Measurements from ENCODE around the gene STEAP1B.

Gene STEAP1B

GRCh38 chr7:22419488-22419887 is 80.5 kb downstream of the STEAP1B start:
- Histone ChIP-seq H2AFZ (ENCODE audit: low read length) (no peak overlapping the region), H3K36me3 (ENCODE audit: insufficient read depth, low read length) (no peaks in the 10 kb centered on the region), H3K9ac (ENCODE audit: low read depth, low read length, poor library complexity, severe bottlenecking) (no peak overlapping the region), H3K4me1 (ENCODE audit: insufficient read depth, low read length, poor library complexity, severe bottlenecking) (no peaks in the 10 kb centered on the region), H3K4me3 (ENCODE audit: low read length, poor library complexity, severe bottlenecking) (no peak overlapping the region), H3K79me2 (ENCODE audit: insufficient read depth, low read length) (no peaks in the 10 kb centered on the region), H3K4me2 (ENCODE audit: low read depth, low read length, poor library complexity, severe bottlenecking) (no peak overlapping the region), H3K27me3 (ENCODE audit: insufficient read depth, low read length, poor library complexity, severe bottlenecking) (no peaks in the 10 kb centered on the region), H3F3A (ENCODE audit: low read depth) (no peaks in the 10 kb centered on the region), H3K9me2 (replicated peaks; ENCODE audit: low read depth, low read length) (no peaks in the 10 kb centered on the region), H4K20me1 (ENCODE audit: insufficient read depth, low read length, poor library complexity, severe bottlenecking) (no peaks in the 10 kb centered on the region), H3K9me3 (ENCODE audit: insufficient read depth, low read depth, low read length) (no peaks in the 10 kb centered on the region)
- TF ChIP-seq EZH2phosphoT487 (IDR thresholded peaks at IDR 0.05; ENCODE audit: borderline replicate concordance) (no peak), CTCF (conservative IDR thresholded peaks at IDR 0.05; ENCODE audit: low read length) (no peak)

GRCh38 chr7:22418251-22419046 is 81.5 kb downstream of the STEAP1B start:
- no peaks in the 10 kb centered on the region for H3K9me3 ChIP-seq (ENCODE audit: insufficient read depth, low read depth, low read length)
- no peaks in the 10 kb centered on the region for H4K20me1 ChIP-seq (ENCODE audit: insufficient read depth, low read length, poor library complexity, severe bottlenecking)
- H3K9ac ChIP-seq (ENCODE audit: low read depth, low read length, poor library complexity, severe bottlenecking): no peak overlapping the region
- H3K9me2 ChIP-seq (replicated peaks; ENCODE audit: low read depth, low read length): no peaks in the 10 kb centered on the region
- no peak overlapping the region for H3K4me2 ChIP-seq (ENCODE audit: low read depth, low read length, poor library complexity, severe bottlenecking)
- H3F3A ChIP-seq (ENCODE audit: low read depth): no peaks in the 10 kb centered on the region
- H3K4me1 ChIP-seq (ENCODE audit: insufficient read depth, low read length, poor library complexity, severe bottlenecking): no peaks in the 10 kb centered on the region
- H3K27me3 ChIP-seq (ENCODE audit: insufficient read depth, low read length, poor library complexity, severe bottlenecking): no peaks in the 10 kb centered on the region
- H3K79me2 ChIP-seq (ENCODE audit: insufficient read depth, low read length): no peaks in the 10 kb centered on the region
- no peak overlapping the region for H2AFZ ChIP-seq (ENCODE audit: low read length)
- no peak overlapping the region for H3K4me3 ChIP-seq (ENCODE audit: low read length, poor library complexity, severe bottlenecking)
- no peaks in the 10 kb centered on the region for H3K36me3 ChIP-seq (ENCODE audit: insufficient read depth, low read length)
- TF ChIP-seq EZH2phosphoT487 (IDR thresholded peaks at IDR 0.05; ENCODE audit: borderline replicate concordance): no peak
- TF ChIP-seq CTCF (conservative IDR thresholded peaks at IDR 0.05; ENCODE audit: low read length): no peak

GRCh38 chr7:22417841-22418240 is 82.1 kb downstream of the STEAP1B start:
- Histone ChIP-seq H3F3A (ENCODE audit: low read depth) (no peaks in the 10 kb centered on the region), H3K9me2 (replicated peaks; ENCODE audit: low read depth, low read length) (no peaks in the 10 kb centered on the region), H3K27me3 (ENCODE audit: insufficient read depth, low read length, poor library complexity, severe bottlenecking) (no peaks in the 10 kb centered on the region), H2AFZ (ENCODE audit: low read length) (no peak overlapping the region), H3K4me1 (ENCODE audit: insufficient read depth, low read length, poor library complexity, severe bottlenecking) (no peaks in the 10 kb centered on the region), H4K20me1 (ENCODE audit: insufficient read depth, low read length, poor library complexity, severe bottlenecking) (no peaks in the 10 kb centered on the region), H3K79me2 (ENCODE audit: insufficient read depth, low read length) (no peaks in the 10 kb centered on the region), H3K36me3 (ENCODE audit: insufficient read depth, low read length) (no peaks in the 10 kb centered on the region), H3K9ac (ENCODE audit: low read depth, low read length, poor library complexity, severe bottlenecking) (no peak overlapping the region), H3K9me3 (ENCODE audit: insufficient read depth, low read depth, low read length) (no peaks in the 10 kb centered on the region), H3K4me3 (ENCODE audit: low read length, poor library complexity, severe bottlenecking) (no peak overlapping the region), H3K4me2 (ENCODE audit: low read depth, low read length, poor library complexity, severe bottlenecking) (no peak overlapping the region)
- no peak for TF ChIP-seq EZH2phosphoT487 (IDR thresholded peaks at IDR 0.05; ENCODE audit: borderline replicate concordance)
- TF ChIP-seq CTCF (conservative IDR thresholded peaks at IDR 0.05; ENCODE audit: low read length): no peak
